ENCODE results near the gene TMEM238L.
A peak's percentile ranks its signal among the peaks of the same experiment; 100 is the strongest.

The TMEM238L gene

GRCh38 chr17:10773391-10773790 lies 30.5 kb downstream of the TMEM238L start:
- DNase-seq (ENCODE audit: low spot score), result no peak

GRCh38 chr17:10772425-10773380 lies 31.2 kb downstream of the TMEM238L start:
- DNase-seq (ENCODE audit: low spot score), result peak; percentile 55

DNA sequence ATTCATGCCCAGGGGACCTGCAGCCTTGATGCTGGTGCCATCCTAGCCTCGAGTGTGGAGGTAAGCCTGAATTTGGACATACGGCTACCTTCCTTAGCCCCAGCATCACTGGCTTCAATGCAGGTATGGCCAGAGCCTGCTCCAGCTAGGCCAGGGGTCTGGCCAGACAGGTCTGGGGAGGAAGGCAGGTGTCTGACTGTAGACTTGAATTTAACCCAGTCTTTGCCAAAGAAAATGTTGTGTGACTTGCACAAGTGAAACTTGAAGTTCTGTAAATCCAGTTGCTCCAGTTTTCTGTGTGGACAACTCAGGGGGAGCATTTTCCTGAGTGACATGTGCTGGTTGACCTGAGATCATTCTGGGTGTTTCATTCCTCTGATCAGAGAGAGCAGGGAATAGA lies 32.8 kb downstream of the TMEM238L start:
- no peak for DNase-seq (ENCODE audit: low spot score)

DNA sequence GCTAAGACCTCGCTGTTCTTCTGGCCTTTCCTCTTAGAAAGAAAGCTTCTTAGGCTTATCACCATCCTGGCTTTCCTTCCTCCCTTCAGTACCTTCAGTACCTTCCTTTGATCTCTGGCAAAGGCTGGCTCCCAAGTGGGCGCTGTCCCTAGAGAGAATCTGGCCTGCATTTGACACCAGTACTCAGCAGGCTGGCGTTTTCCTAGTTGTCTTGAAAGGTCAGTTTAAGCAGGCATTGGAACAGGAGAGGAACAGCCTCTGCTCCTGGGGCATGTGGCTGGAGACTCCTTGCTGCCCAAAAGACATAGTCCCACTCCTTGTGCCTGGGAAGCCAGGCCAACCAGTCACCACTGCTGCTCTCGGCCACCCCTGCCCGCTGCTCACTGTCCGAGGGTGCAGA lies 34.1 kb downstream of the TMEM238L start:
- DNase-seq (ENCODE audit: low spot score), result no peak

- DNase-seq (ENCODE audit: low spot score), result no peak
Observed at GRCh38 chr17:10768750-10769251, 35.1 kb downstream of the TMEM238L start.

DNA sequence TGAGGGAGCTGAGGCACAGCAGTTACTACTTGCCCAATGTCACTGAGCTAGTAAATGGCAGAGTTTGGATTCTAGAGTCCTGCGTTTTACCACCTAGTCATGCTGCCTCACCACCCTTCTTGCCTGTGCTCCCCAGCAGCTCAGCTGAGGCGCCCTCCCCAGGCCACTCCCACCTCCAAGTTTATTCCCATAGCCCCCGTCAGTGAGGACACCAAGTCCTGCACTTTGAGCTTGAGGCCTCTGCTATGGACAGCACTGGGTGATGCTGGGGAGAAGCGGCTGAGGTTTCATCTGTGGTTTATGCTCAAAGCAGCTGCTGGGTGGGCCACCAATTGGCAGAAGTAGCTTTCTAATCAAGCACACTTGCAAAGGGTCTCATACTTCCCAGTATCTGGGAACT lies 36.7 kb downstream of the TMEM238L start:
- DNase-seq (ENCODE audit: low spot score), result no peak

DNA sequence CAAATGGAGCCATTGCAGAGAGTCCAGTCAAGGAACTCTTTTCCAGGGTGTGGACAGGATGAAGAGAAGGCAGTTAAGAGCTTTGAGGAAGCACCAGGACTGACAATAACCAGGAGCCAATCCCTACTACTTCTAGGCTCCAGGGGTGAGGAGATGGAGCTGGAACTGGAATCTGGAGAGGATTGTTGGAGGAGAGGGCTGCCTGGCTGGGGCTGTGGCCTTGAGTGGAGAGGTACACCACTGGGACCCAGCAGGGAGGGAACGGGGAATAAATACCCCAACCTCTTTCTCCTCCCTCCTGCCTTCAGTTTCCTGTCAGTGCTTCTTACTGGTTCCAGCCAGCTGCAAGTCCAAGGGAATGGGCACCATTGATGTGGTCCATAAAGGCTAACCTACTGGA lies 41.9 kb downstream of the TMEM238L start:
- no peak for DNase-seq (ENCODE audit: low spot score)

DNA sequence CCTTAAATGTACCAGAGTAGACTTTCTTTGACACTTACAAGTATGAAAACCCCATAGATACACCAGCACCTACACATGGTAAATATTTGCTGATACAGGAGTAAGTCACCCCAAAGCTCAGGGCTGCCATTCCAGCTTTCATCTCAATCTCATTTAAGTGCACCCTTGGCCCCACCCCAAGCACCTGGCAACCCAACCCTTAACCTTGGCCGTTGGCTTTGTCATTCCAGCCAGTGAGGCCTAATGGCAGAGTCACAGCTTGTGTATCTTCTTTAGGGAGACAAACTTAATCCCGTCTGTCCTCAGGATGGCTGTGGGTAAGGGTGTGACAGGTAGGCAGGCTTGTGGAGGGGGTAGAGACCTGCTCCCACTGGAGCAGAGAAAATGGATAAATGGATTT lies 42.6 kb downstream of the TMEM238L start:
- no peak for DNase-seq (ENCODE audit: low spot score)

DNA sequence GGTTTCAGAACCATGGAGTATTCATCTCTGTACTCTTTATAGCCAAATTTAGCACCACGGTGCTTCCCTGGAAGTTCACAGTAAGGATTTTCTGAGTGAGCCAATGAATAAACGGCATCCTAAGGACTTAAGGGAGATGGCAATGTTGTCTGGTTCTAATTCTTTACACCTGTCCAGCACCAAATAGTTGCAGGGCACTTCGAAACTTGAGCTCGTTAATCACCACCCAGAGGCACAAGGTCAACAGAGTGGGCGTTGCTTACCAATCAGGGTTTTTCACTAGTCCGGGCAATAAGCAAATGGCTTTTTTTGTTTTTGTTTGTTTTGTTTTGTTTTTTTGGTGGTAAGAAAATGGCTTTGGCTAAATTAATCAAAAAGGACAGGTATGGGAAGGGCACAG lies 45.8 kb downstream of the TMEM238L start:
- DNase-seq (ENCODE audit: low spot score), result no peak

GRCh38 chr17:10757647-10758046 lies 46.3 kb downstream of the TMEM238L start:
- DNase-seq (ENCODE audit: low spot score), result no peak

DNA sequence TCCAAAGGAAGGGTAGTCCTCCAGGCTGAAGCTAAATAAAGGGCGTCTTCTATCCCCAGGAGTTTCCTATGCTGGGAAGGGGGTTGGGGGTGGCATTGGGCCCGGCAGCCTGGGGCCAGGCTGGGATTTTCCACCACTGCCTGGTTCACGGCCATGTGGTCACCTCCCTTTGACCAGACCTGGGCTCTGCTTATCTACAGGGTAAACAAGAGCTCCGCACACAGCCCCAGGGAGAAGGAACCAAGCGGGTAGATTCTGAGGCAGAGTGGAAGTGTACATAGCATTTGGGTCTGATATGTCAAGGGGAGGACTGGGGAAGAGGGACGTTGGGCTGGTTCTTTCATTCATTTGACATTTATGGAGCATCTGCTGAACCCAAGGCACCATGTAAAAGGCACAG lies 46.8 kb downstream of the TMEM238L start:
- no peak for DNase-seq (ENCODE audit: low spot score)

DNA sequence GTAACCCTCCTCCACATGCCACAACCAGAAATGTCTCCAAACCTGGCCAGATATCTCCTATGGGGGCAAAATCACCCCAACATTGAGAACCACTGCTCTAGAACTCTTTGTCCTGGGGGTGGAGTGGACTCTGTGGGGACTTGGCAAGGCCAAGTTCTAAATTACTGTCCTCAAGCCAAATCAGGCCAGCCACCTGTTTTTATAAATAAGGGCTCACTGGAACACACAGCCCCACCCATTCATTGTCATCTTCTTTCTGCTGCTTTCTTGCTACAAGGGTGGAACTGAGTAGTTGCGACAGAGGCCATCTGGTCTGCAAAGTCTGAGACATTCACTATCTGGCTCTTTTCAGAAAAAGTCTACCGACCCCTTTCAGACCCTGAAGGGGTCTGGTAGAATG lies 47.3 kb downstream of the TMEM238L start:
- no peak for DNase-seq (ENCODE audit: low spot score)

GRCh38 chr17:10756185-10756584 lies 47.7 kb downstream of the TMEM238L start:
- DNase-seq (ENCODE audit: low spot score), result no peak

- no peak for DNase-seq (ENCODE audit: low spot score)
Observed at GRCh38 chr17:10755592-10756127, 48.2 kb downstream of the TMEM238L start.

GRCh38 chr17:10754861-10755591 lies 48.9 kb downstream of the TMEM238L start:
- DNase-seq (ENCODE audit: low spot score), result no peak

DNA sequence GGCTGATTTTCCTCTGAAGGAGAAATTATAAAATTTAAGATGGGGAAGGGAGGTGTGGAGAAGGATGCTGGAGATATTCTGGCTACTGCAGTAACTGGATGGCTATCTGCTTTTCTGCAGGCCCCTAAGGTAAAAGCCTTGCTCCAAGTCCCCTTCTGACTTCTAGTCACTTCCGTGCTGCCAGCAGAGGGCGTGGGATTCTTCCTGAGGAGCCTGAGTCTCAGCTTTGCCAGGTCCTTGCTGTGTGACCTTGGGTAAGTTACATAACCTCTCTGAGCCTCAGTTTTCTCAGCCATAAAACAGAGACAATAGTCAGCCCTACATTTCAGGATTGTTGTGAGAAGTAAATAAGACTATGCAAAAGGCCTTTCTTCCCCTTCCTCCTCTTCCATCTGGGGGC lies 49.8 kb downstream of the TMEM238L start:
- peak; percentile 11 for DNase-seq (ENCODE audit: low spot score)

DNA sequence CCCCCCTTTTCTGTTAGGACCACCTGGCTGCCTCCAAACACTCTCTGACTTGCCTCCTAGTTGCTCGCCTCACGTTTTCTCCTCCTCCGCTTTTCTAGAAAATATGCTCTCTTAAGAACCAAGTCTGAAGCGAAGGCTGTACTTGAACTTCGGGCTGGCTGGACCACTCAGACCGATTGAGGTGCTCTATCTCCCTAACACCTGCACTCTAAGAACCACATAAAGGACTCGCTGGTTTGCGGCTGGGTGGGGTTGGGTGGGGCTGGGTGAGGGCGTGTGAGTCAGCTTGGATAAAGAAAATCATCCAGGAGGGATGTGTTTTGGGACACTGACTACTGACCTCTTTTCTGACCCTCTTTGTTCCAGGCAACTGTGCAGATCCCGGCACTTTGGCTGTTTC lies 51.2 kb downstream of the TMEM238L start:
- no peak for DNase-seq (ENCODE audit: low spot score)

- no peak for DNase-seq (ENCODE audit: low spot score)
Observed at GRCh38 chr17:10751563-10751962, 52.3 kb downstream of the TMEM238L start.

DNA sequence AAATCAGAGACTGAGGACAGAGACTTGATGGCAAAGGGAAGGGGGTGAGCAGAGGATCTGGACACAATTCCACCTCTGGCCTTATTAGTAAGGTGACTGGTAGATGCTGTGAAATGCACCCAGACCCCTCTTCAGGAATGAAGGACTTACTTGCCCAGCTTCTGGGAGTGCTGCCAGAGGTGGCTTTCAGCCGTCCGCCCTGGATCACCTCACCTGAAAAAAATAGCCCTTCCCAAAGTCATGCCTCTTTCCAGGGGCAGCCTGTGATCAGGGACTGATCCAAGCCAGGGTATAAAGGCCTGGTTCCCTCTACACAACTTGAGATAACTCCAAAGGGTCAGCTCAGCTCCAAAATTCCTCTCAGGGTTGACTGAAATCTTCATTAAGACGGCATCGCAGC lies 53.7 kb downstream of the TMEM238L start:
- DNase-seq (ENCODE audit: low spot score), result no peak

- DNase-seq (ENCODE audit: low spot score), result no peak
Observed at GRCh38 chr17:10748531-10749181, 55.2 kb downstream of the TMEM238L start.

DNA sequence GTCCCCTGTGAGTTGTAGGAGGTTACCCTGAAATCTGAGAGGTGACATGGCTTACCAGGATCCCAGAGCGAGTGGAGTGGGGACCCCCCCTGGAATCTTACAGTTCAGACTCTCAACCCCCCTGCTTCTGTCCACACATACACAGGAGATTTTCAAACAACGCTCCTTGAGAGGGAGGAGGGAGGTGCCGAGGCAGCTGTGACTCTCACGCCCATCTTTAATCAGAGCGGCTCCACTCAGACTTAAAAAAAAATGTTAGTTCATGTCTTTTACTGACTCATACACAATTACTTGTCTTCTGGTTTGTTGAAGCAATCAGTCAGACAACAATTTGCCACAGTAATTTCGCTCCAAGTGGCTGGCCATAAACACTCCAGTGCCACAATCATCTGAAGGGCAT lies 58.7 kb downstream of the TMEM238L start:
- DNase-seq (ENCODE audit: low spot score), result no peak

All from hematopoietic multipotent progenitor cell treated with erythropoietin and hydrocortisone succinate and interleukin-3 and kit ligand, for 15 days (in vitro differentiated cells).